NCI-H1092 treated with DMSO at 0.1 percent for 48 hours (cell line): ENCODE results near the gene DDX23.
"Not testable (repeated sequence)": the region's sequence is repeated elsewhere in the genome, so short reads cannot be mapped to it uniquely, and the experiment has no call there.

Source experiments
- DNase-seq: peaks from one replicate; lab custom pipeline; 2025; lab: John Stamatoyannopoulos, UW

The DDX23 gene

GRCh38 chr12:48862760-48863159 is 10.8 kb upstream of the DDX23 start:
- DNase-seq, result no peak

- no peak for DNase-seq
These were observed 9.1 kb upstream of the DDX23 start for GRCh38 chr12:48861111-48861510.

- not testable (repeated sequence) for DNase-seq
These were observed 8.3 kb upstream of the DDX23 start for GRCh38 chr12:48860236-48860635.

GRCh38 chr12:48859607-48860006 is 7.6 kb upstream of the DDX23 start:
- DNase-seq, result no peak

GRCh38 chr12:48858043-48858442 is 6.1 kb upstream of the DDX23 start:
- no peak for DNase-seq

- no peak for DNase-seq
These were observed 5.5 kb upstream of the DDX23 start for GRCh38 chr12:48857278-48857994.

GRCh38 chr12:48856379-48856778 is 4.4 kb upstream of the DDX23 start:
- no peak for DNase-seq

GRCh38 chr12:48854932-48855331 is 3.0 kb upstream of the DDX23 start:
- not testable (repeated sequence) for DNase-seq

- DNase-seq, result no peak
These were observed 2.5 kb upstream of the DDX23 start for GRCh38 chr12:48854488-48854887.

- peak; percentile 71 for DNase-seq
These were observed 1.0 kb upstream of the DDX23 start for GRCh38 chr12:48852734-48853688.

GRCh38 chr12:48842021-48842420 is 9.9 kb downstream of the DDX23 start:
- DNase-seq, result not testable (repeated sequence)

GRCh38 chr12:48838048-48838447 is 13.9 kb downstream of the DDX23 start:
- DNase-seq, result no peak

GRCh38 chr12:48832321-48833060 is 19.5 kb downstream of the DDX23 start:
- DNase-seq, result no peak

- DNase-seq, result no peak
These were observed 20.7 kb downstream of the DDX23 start for GRCh38 chr12:48831257-48831656.

GRCh38 chr12:48828841-48829575 is 23.0 kb downstream of the DDX23 start:
- no peak for DNase-seq

GRCh38 chr12:48828293-48828692 is 23.7 kb downstream of the DDX23 start:
- DNase-seq, result no peak

GRCh38 chr12:48827513-48828096 is 24.4 kb downstream of the DDX23 start:
- no peak for DNase-seq

- DNase-seq, result no peak
These were observed 24.9 kb downstream of the DDX23 start for GRCh38 chr12:48827026-48827425.

GRCh38 chr12:48826209-48826855 is 25.6 kb downstream of the DDX23 start:
- no peak for DNase-seq

GRCh38 chr12:48824905-48825304 is 27.1 kb downstream of the DDX23 start:
- no peak for DNase-seq

GRCh38 chr12:48824112-48824511 is 27.9 kb downstream of the DDX23 start:
- no peak for DNase-seq
